NCI-H460 (cell line): Measurements from ENCODE around the gene CALM1. TPM values are rescaled to one million over a fixed set of nuclear protein-coding genes. Genes with fewer than 3 reads are reported as not detected.

Experiments used
- total RNA-seq: library from RNA; depleted of rRNA; stranded (reverse); fragments of >200 nt; shearing (Covaris generic); gene quantifications from 2 replicates; pipeline ENCODE4 v1.2.3, GENCODE V29; 2014; rRNA removed

The CALM1 gene
- total RNA-seq, 1 experiment from 2014 or later = 672 TPM

Other genes starting within 250 kb of the CALM1 start
- gene PSMC1, start 140.5 kb upstream of the CALM1 start, total RNA-seq = 291 TPM in 2 replicates
- gene NRDE2, start 65.1 kb upstream of the CALM1 start, total RNA-seq = 7.3 and 11.4 TPM in 2 replicates